Fibroblast of lung (primary cell): ENCODE results near the gene STRN3.

ENCODE experiments used
- CTCF ChIP-seq, 2 donors: IDR thresholded peaks in 1 of 2; conservative IDR thresholded peaks in 1 of 2; 1 replicate in 1 of 2; 2 replicates in 1 of 2; pipeline ENCODE4 v1.5.1; 2011 to 2012; ENCODE audit warnings: low read length in 2 of 2, control low read depth in 1 of 2, inconsistent platforms in 1 of 2, low read depth in 1 of 2, mild to moderate bottlenecking in 1 of 2
- EZH2 ChIP-seq: IDR thresholded peaks from 2 replicates; pipeline ENCODE4 v1.5.1; 2012; ENCODE audit warnings: low read length, control low read depth, mild to moderate bottlenecking; ENCODE audit errors: missing control alignments

GRCh38 chr14:30882431-30882830 is 143.7 kb downstream of the STRN3 start:
- TF ChIP-seq CTCF (conservative IDR thresholded peaks at IDR 0.05 in 1 of 2, IDR thresholded peaks at IDR 0.05 in 1 of 2; ENCODE audit: low read depth in 1 of 2, low read length in 2 of 2): no peak
- TF ChIP-seq EZH2: no peak
